MM.1S (cell line): Measurements from ENCODE around the gene GATA6.

ENCODE experiments used
- DNase-seq: peaks from one replicate; pipeline ENCODE4 v3.0.0-alpha.2; 2015
- H2AFZ ChIP-seq: fragments of 300-600 bp; sonication (generic); 2 replicates; pipeline ENCODE4 v1.6.0; 2016; ENCODE audit warnings: antibody characterized with exemption, low read length
- H3F3A ChIP-seq: fragments of 300-600 bp; sonication (generic); 2 replicates; pipeline ENCODE4 v1.6.1; 2016; ENCODE audit warnings: mild to moderate bottlenecking, antibody characterized with exemption, low read length, moderate library complexity, mixed read lengths; ENCODE audit not compliant: insufficient read depth
- H3K27ac ChIP-seq: fragments of 300-600 bp; sonication (generic); 2 replicates; pipeline ENCODE4 v1.5.1; 2016; ENCODE audit warnings: mild to moderate bottlenecking, low read length
- H3K27me3 ChIP-seq: fragments of 300-600 bp; sonication (generic); replicated peaks from 2 replicates; pipeline ENCODE4 v1.6.0; 2016; ENCODE audit warnings: low read length; ENCODE audit not compliant: insufficient read depth
- H3K36me3 ChIP-seq: fragments of 300-600 bp; sonication (generic); replicated peaks from 2 replicates; pipeline ENCODE4 v1.6.1; 2016; ENCODE audit warnings: mild to moderate bottlenecking, low read length, mixed read lengths; ENCODE audit not compliant: insufficient read depth
- H3K4me1 ChIP-seq: fragments of 300-600 bp; sonication (generic); 2 replicates; pipeline ENCODE4 v1.6.1; 2016; ENCODE audit warnings: low read length, mixed read lengths
- H3K4me2 ChIP-seq: fragments of 300-600 bp; sonication (generic); 2 replicates; pipeline ENCODE4 v1.6.0; 2016; ENCODE audit warnings: low read depth, low read length
- H3K4me3 ChIP-seq: fragments of 300-600 bp; sonication (generic); 2 replicates; pipeline ENCODE4 v1.5.1; 2016; ENCODE audit warnings: low read length, mixed read lengths
- H3K79me2 ChIP-seq: fragments of 300-600 bp; sonication (generic); 2 replicates; pipeline ENCODE4 v1.6.1; 2016; ENCODE audit warnings: mixed run types, low read length, mixed read lengths
- H3K9ac ChIP-seq: fragments of 300-600 bp; sonication (generic); 2 replicates; pipeline ENCODE4 v1.6.1; 2016; ENCODE audit warnings: low read length, mixed read lengths
- H3K9me2 ChIP-seq: fragments of 300-600 bp; sonication (generic); replicated peaks from 2 replicates; pipeline ENCODE4 v1.6.1; 2016; ENCODE audit warnings: mild to moderate bottlenecking, low read length, mixed read lengths; ENCODE audit not compliant: insufficient read depth
- H3K9me3 ChIP-seq: fragments of 300-600 bp; sonication (generic); replicated peaks from 2 replicates; pipeline ENCODE4 v1.6.1; 2016; ENCODE audit warnings: mild to moderate bottlenecking, low read length, mixed read lengths; ENCODE audit not compliant: insufficient read depth
- H4K20me1 ChIP-seq: fragments of 300-600 bp; sonication (generic); 2 replicates; pipeline ENCODE4 v1.6.1; 2016; ENCODE audit warnings: mild to moderate bottlenecking, low read length, moderate library complexity, mixed read lengths; ENCODE audit not compliant: insufficient read depth
- EZH2 ChIP-seq: fragments of 300-600 bp; sonication (generic); optimal IDR thresholded peaks from 2 replicates; pipeline ENCODE3; 2017; ENCODE audit warnings: low read depth, mild to moderate bottlenecking, antibody characterized with exemption, low read length, mixed read lengths
- EZH2phosphoT487 ChIP-seq: fragments of 300-600 bp; sonication (generic); IDR thresholded peaks from 2 replicates; pipeline ENCODE4 v1.6.1; 2018; ENCODE audit warnings: antibody characterized with exemption, low read length
- TF ChIP-seq, protein P1 (sequence below): fragments of 300-600 bp; sonication (generic); IDR thresholded peaks from 2 replicates; pipeline ENCODE4 v1.5.1; 2016; ENCODE audit warnings: antibody characterized with exemption, low read length, mixed read lengths

GATA6 gene

DNA sequence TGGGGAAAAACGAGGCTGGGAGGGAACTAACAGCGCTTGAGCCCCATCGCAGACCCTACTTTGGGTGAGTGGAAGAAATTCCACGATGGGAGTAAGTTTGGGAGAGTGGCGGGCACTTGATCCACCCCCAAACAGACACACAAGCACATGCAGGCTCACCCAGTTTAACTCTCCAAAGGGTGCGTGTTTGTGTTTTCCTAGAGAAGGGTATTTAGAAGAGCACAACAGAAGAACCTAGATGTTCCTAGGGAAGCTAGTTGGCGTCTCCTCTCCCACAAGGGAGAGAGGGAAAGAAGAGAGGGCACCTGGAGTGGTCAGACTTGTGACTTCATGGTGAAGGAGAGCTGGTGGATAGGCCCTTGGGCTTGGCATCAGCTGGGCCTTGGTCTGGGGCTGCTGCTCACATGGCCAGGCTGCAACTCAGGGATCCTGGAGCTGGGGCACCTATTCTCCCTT lies 3.2 kb downstream of the GATA6 start:
- no peak overlapping the region for H2AFZ ChIP-seq
- H3K27ac ChIP-seq = no peak overlapping the region
- H3K27me3 ChIP-seq = no peaks in the 10 kb centered on the region
- TF ChIP-seq EZH2 (no peak), EZH2phosphoT487 (no peak)
- TF ChIP-seq, protein P1, sequence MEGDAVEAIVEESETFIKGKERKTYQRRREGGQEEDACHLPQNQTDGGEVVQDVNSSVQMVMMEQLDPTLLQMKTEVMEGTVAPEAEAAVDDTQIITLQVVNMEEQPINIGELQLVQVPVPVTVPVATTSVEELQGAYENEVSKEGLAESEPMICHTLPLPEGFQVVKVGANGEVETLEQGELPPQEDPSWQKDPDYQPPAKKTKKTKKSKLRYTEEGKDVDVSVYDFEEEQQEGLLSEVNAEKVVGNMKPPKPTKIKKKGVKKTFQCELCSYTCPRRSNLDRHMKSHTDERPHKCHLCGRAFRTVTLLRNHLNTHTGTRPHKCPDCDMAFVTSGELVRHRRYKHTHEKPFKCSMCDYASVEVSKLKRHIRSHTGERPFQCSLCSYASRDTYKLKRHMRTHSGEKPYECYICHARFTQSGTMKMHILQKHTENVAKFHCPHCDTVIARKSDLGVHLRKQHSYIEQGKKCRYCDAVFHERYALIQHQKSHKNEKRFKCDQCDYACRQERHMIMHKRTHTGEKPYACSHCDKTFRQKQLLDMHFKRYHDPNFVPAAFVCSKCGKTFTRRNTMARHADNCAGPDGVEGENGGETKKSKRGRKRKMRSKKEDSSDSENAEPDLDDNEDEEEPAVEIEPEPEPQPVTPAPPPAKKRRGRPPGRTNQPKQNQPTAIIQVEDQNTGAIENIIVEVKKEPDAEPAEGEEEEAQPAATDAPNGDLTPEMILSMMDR = no peak
- no peak overlapping the region for H3K4me3 ChIP-seq
- H3K36me3 ChIP-seq = no peaks in the 10 kb centered on the region
- DNase-seq = no peak
- no peaks in the 10 kb centered on the region for H3K9me2 ChIP-seq
- no peaks in the 10 kb centered on the region for H3F3A ChIP-seq
- H4K20me1 ChIP-seq = no peaks in the 10 kb centered on the region
- no peaks in the 10 kb centered on the region for H3K4me1 ChIP-seq
- H3K79me2 ChIP-seq = no peaks in the 10 kb centered on the region
- H3K9me3 ChIP-seq = no peaks in the 10 kb centered on the region
- H3K4me2 ChIP-seq = no peak overlapping the region
- no peak overlapping the region for H3K9ac ChIP-seq

DNA sequence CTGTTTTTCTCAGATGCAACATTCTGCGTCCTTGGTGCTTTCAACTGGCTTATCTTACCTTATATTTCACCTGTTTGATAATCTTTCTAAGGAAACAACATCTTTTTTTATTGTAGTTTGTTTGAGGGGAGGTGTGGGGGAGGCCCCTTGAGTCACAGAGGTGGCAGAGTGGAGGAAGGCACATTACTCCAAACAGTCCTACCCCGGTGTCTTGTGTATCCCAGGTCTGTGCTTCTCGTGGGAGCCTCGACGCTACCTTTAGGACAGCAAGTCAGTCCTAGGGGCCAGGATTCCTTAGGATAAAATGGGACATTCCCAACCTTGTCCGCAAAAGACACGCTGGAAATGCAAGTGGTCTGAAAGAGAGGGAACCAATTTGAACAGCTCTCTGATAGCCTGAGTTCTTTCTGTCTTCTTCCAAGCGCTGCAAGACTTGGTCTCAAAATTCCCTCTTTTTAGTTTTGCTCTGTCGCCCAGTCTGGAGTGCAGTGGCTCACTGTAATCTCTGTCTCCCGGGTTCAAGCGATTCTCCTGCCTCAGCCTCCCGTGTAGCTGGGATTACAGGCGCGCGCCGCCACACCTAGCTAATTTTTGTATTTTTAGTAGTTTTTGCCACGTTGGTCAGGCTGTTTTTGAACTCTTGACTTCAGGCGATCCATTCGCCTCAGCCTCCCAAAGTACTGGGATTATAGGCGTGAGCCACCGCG lies 4.0 kb downstream of the GATA6 start:
- no peaks in the 10 kb centered on the region for H3K79me2 ChIP-seq
- no peaks in the 10 kb centered on the region for H3K27me3 ChIP-seq
- no peak overlapping the region for H3K4me2 ChIP-seq
- no peaks in the 10 kb centered on the region for H3K4me1 ChIP-seq
- no peaks in the 10 kb centered on the region for H3K9me2 ChIP-seq
- no peaks in the 10 kb centered on the region for H3K36me3 ChIP-seq
- no peak overlapping the region for H2AFZ ChIP-seq
- H3K9me3 ChIP-seq = no peaks in the 10 kb centered on the region
- H3K4me3 ChIP-seq = no peak overlapping the region
- DNase-seq = no peak
- no peak overlapping the region for H3K9ac ChIP-seq
- H4K20me1 ChIP-seq = no peaks in the 10 kb centered on the region
- no peak overlapping the region for H3K27ac ChIP-seq
- H3F3A ChIP-seq = no peaks in the 10 kb centered on the region
- TF ChIP-seq, protein P1 = no peak
- no peak for TF ChIP-seq EZH2phosphoT487
- TF ChIP-seq EZH2 = no peak

DNA sequence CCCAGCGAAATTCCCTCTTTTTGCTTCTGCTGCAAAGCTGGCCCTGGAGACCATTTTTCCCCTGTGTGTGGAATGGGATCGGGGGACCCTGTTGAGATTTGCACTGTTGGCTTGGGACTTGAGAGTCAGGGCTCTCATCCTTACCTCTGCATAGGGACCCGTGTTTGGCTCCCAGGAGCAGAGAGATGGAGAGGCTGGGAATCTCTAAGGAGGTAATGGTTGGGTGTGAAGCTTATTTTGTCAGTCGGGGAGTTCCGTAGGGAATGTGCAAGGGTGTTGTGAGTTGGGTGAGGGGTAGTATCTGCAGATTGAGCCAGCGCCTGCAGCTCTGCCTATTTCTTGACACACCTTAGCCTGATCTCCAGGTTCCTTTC lies 4.5 kb downstream of the GATA6 start:
- Histone ChIP-seq H3K9ac (no peak overlapping the region), H4K20me1 (no peaks in the 10 kb centered on the region), H2AFZ (no peak overlapping the region), H3K4me1 (no peaks in the 10 kb centered on the region), H3K79me2 (no peaks in the 10 kb centered on the region), H3K27ac (no peak overlapping the region), H3K4me3 (no peak overlapping the region), H3K9me2 (no peaks in the 10 kb centered on the region), H3K27me3 (no peaks in the 10 kb centered on the region), H3K36me3 (no peaks in the 10 kb centered on the region), H3K9me3 (no peaks in the 10 kb centered on the region), H3K4me2 (no peak overlapping the region), H3F3A (no peaks in the 10 kb centered on the region)
- no peak for DNase-seq
- TF ChIP-seq EZH2 (no peak), EZH2phosphoT487 (no peak)
- TF ChIP-seq, protein P1 = no peak
